Hindlimb muscle (tissue), 1 donor: Measurements from ENCODE around the gene CLCN4. TPM values are rescaled to one million over a fixed set of nuclear protein-coding genes. Genes with fewer than 3 reads are reported as not detected.

Source experiments
- DNase-seq: peaks from one replicate; pipeline ENCODE4 v3.0.0-alpha.2; 2013
- polyA plus RNA-seq: library from polyadenylated mRNA; unstranded; fragments of 120-200 nt; gene quantifications from one replicate; pipeline ENCODE4 v1.2.1, GENCODE V29; 2013; ENCODE audit not compliant: insufficient read length

Gene CLCN4
- polyA plus RNA-seq, 1 donor, result 14.7 TPM

DNA sequence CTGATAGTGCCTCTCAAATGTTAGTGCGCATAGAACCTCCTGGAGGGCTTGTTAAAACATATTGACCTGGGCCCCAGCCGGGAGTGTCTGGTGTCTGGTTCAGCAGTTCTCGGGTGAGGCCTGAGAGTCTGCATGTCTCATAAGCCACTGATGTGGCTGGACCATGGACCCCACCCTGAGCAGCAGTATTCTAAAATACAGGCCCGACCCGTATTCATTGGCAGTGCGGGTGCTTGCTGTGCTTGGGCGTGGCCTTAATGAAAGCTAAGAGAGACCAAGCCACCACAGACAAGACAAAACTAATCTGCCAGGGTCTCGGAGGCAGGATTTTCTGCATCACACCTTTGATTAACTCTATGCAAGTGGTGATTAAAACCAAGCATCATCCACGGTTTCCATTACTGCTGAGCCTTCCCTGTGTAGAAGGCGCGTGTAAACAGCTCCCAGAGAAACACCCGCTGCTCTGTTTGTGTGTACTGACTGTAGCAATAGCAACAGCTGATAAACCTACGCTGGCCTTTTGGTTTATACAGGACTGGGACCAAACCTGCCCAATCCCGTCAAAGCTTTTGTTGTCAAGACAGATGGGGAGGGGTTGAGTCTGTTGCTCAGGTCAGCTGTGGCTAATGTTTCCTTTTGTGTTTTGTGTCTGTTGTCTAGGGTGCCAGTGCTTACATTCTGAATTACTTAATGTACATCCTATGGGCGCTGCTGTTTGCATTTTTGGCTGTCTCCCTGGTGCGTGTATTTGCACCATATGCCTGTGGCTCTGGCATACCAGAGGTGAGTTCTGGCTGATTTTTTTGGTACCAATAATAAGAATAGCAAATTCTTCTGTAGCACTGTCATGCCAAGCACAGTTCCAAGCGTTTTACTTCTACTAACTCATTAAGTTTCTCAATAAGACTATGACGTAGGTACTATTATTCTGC, 40.8 kb downstream of the CLCN4 start:
- no peak for DNase-seq

DNA sequence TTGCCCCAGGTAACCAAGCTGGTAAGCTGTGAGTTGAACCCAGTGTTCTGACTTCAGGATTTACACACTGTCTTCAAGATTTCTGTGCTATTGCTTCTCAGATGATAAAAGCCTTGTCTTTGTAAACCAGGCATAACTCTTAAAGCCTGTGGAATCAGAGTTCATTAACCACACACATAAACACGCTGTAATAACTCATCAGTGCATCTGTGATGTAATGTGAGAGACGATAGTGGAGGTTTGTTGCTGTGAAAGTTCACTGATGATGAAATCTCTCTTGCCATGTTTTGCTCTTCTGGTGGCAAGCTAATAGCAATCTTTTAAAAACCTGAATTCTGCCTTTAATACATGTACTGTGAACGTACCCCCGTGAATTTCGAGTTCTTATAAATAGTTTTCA, 41.5 kb downstream of the CLCN4 start:
- no peak for DNase-seq

DNA sequence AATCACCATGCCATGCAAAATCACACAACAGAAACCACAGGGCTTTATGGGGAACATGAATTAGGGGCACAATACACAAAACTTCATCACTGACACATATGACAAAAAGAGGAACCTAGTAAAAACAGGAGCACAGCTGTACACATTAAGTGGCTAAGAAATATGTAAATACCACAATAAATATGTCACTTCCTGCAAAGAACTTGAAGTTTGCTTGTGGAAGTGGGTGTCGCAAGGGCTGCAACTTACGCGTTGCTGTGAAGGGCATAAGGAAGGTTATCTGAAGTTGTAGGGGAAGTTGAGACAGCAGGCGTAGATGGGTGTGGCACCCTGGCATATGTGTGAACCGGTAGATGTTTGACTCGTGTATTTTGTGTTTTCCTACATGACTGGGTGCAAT, 42.4 kb downstream of the CLCN4 start:
- no peak for DNase-seq

DNA sequence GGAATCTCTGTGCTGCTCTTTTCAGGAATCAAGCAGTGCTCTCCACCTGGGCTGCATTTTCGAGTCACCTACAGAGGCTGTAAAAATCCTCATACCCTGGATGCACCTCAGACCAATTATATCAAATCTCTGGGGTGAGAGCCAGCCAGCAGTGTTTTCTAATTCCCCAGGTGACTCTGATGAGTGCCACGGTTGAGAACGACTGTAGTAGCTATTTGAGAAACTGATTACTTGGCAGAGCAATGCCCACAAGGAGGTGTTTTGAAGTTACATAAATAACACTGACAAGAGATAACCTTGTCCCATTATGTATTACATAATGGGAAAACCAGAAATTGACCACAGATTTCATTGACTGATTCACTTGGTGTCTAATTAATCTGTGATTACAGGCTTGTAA, 46.8 kb downstream of the CLCN4 start:
- DNase-seq, result no peak

DNA sequence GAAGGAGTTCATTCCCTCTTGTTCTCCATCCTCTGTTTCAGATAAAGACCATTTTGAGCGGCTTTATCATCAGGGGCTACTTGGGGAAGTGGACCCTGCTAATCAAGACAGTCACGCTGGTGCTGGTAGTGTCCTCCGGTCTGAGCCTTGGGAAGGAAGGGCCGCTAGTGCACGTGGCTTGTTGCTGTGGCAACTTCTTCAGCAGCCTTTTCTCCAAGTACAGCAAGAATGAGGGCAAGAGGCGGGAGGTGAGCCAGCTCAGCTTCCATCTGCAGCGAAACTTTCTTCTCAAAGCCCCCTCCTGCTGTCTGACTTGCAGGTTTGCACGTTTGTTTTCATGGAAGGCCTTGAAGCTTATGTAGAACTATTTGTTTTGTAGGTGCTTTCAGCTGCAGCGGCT, 49.5 kb downstream of the CLCN4 start:
- no peak for DNase-seq

DNA sequence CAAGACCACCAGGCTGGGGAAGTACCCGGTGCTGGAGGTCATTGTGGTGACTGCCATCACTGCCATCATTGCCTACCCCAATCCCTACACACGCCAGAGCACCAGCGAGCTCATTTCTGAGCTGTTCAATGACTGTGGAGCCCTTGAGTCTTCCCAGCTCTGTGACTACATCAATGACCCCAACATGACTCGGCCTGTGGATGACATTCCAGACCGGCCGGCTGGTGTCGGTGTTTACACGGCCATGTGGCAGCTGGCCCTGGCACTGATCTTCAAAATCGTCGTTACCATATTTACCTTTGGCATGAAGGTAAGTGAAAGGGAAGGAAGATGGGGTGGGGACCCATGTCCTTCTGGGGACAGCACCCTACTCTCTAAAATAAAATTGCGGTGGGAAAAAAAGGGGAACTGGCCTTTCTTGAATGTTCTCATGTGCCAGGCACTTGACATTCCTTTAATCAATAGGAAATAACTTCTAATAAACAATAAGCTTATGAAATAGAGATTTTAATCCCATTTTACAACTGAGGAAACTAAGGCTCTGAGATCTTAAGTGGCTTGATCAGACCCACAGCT, 51.6 kb downstream of the CLCN4 start:
- DNase-seq, result no peak

DNA sequence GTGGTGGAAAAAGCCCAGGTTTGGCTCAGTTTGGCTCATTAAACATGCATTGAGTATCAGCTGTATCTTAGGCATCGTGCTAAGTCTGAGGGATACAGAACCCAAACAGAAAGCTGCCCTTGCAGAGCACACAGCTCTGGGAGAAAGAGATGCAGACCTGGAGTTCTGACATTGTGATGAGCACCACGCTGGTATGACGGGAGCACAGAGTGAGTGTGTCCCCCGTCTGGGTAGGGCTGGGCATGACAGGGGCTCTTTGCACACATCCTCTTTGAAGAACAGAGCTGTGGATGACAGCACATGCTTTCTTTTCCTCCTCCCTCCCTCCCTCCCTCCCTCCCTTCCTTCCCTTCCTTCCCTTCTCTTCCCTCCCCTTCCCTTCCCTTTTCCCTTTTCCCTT, 52.2 kb downstream of the CLCN4 start:
- DNase-seq, result no peak

DNA sequence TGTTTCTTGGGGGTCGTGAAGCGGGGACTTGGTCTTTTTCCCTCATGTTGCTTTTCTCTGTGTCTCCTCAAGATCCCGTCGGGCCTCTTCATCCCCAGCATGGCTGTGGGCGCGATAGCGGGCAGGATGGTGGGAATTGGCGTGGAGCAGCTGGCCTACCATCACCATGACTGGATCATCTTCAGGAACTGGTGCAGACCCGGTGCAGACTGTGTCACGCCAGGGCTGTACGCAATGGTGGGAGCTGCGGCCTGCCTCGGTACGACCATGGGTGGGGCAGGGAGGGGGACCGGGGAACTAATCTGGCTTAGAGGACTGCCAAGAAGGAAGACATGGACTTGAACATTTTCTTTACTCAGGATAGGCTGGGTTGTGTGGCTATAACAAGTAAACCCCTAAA, 55.6 kb downstream of the CLCN4 start:
- no peak for DNase-seq

DNA sequence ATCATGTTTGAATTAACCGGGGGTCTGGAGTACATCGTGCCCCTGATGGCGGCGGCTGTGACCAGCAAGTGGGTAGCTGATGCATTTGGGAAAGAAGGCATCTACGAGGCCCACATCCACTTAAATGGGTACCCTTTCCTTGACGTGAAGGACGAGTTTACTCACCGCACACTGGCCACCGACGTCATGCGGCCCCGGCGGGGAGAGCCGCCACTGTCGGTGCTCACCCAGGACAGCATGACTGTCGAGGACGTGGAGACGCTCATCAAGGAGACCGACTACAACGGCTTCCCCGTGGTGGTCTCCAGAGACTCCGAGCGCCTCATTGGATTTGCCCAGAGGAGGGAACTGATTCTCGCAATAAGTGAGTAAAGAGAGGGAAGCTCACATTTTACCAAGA, 56.9 kb downstream of the CLCN4 start:
- DNase-seq, result no peak

DNA sequence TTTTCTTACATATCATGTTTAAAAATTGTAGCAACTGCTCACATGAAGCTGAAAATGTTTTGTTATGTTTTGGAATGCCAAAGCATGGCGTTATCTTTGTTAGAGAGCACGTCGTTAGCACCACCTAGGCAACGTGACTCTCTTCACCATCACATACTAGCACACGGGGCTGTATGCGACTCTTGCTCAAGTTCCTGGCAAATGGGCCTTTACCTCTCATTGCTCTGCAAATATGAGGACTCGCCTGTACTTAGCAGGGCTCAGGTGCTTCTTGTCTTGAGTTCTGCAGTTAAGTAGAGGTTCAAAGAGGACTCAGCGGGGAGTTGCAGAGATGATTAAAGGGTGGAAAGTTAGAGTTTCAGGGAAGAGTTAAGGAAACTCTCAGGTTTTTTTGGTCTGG, 59.4 kb downstream of the CLCN4 start:
- DNase-seq, result no peak

DNA sequence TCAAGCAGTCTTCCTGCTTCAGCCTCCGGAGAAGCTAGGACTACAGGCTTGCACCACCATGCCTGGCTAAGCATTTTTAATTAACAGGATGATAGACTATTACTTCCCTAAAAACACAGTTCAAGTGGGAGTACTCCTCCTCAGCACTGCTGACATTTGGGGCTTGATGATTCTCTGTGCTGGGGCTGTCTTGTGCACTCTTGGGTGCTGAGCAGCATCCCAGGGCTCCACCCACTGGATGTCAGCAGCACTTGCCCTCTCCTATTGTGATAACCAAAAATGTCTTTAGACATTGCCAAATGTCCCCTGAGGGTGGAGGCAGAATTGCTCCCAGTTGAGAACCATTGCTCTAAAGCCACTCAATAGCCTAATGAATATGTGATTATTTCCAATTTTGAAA, 60.4 kb downstream of the CLCN4 start:
- DNase-seq, result no peak

DNA sequence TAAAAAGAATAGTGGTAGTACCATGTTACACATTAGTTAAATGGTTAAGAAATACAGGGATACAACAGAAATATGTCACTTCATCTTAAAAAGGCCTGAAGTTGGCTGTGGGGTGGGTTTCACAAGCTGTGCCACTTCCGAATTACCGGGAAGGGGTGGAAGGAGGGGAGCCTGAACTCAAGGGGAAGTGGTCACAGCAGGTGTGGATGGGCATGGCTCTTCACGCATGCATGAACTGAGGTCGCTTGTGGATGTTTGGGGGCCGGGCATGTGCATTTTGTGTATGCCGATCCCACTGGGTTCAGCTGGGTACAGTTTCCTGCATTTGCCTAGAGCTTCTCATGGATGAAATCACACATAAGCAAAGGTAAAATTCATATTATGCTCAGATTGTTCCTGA, 64.9 kb downstream of the CLCN4 start:
- no peak for DNase-seq

DNA sequence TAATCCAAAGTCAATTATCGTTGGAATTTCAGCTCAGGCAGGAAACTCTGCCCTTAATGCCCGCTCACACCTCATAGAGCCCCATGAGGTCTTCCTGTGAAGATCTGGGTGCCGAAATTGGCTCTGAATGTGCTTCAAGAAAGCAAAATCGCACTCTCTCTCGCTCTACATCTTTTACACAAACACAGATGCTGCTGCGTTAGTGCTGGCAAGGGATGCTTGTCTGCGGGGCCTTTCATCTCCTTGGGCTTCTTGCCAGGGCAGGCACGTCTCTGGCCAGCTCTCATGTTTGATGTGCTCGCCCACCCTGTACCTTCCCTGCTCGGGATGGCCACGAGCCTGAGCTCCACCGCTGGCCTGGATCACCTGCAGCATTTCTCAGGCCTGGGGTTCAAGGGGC, 66.5 kb downstream of the CLCN4 start:
- no peak for DNase-seq

DNA sequence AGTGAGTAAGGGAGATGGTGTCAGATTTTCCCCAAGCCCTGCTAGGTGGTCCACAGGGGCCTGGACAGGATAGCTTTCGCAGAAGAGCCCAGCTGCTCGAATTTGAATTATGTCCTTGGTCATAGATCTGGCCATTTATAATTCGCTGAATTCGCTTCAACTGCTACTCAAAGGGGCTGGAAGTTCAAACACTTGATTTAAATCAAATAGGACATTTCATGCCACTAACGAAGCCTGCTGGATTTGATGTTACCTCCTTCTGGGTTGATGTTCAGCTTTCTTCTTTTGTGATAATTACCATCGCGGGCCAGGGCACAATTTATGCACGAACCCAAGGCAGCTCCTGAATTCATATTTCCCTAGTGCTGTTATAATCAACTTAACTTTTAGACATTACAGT, 67.0 kb downstream of the CLCN4 start:
- DNase-seq, result no peak

DNA sequence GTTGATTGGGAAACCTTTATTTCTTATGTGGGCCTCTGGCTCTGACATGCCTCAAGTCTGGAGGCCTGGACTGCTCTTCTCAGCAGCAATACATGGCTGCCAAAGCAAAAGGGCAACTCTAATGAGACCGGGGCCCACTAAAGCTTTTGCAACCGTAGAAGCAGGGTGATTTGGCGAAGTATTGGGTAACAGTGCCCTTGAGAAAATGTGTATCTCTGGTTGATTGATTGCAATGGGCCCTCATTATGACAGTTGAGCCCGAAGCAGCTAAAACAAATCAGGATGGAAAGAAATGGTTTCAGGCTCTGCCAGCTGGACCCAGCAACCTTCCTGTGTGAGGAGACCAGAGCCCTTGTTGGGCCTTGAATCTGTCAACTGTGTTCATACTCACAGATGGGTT, 73.4 kb downstream of the CLCN4 start:
- DNase-seq, result no peak

DNA sequence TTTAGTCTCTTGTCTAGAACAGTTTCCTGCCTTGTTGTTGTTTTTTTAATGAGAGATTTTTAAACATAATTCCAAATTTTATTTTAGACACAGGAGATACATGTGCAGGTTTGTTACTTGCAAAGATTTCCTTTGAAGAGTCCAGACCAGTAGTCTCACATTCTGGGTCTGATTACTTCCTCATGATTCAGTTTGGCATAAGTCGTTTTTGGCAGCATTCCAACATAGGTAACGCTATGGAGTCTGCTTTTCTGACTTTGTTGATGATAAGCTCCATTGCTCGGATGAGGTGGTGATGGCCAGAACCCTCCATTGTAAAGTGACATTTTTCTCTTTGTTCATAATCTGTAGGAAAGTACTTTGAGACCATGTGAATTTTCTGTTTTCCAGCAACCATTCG, 74.7 kb downstream of the CLCN4 start:
- no peak for DNase-seq

DNA sequence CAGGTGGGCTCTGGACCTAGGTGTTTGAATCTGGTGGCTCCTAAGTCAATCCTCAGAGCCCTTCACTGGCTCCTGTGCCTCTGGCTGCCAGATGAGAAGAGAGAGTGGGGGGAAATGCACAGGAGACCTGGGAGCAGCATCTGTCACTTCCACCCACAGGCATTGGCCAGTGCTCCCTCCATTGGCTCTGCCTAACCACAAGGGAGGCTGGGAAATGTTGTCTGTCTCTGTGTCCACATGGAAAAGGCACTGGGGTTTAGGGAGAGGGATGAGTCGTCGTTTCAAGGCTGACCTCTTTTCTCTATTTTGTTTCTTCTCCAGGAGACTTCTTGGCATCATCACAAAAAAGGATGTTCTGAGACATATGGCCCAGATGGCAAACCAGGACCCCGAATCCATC, 76.4 kb downstream of the CLCN4 start:
- DNase-seq, result no peak

DNA sequence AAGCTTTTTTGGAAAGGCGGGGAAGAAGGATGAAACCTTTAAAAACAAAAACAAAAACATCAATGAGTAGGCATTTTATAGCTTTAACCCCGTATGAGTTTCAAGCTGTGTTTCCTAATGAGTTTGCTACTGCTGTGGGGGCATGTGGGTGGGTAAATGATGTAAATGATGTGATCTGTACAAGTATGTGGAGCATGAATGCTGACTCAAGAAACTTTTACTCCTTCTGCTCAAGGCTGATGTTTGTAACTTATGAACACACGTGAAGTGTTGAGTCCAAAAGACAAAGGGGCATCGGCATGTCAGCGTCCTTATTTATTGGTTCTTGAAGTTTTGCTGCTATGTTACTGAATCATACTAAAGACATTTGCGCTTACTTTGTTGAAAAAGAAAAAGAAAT, 76.9 kb downstream of the CLCN4 start:
- no peak for DNase-seq

DNA sequence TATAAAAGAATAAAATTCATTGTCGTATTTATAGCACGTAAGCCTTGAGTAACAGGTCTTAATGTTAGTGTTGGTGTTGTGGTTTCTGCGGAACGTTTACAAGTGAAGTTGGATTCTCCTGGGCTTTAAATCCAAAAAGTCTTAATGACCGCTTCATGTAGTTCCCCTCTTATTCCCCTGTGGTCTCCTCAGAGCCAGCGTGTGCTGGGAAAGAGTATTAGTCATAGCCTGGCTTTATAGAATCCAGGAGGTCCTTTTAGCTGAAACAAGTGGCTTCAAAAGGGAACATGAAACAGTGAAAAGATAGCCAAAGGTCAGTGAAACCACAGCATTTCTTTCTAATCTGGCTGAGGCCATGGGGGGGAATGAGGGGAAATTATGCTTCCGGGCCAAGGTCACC, 79.1 kb downstream of the CLCN4 start:
- DNase-seq, result no peak

DNA sequence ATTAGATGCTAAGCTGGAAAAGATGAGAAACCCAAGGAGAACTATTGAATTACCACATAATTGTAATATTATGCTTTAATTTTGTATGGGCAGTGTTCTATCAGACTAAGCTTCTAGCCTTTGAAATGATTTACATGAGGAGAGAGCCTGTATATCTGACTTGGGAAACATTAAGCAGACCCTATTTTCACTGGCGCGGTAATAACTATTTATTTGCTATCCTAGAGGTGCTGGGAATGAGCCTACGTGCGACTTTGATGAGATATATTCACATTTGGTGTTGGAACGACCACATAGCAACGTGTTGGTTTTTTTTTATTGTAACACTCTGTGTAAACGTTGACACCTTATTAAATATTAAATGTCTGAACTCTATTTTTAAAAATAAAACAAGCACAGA, 80.5 kb downstream of the CLCN4 start:
- no peak for DNase-seq

DNA sequence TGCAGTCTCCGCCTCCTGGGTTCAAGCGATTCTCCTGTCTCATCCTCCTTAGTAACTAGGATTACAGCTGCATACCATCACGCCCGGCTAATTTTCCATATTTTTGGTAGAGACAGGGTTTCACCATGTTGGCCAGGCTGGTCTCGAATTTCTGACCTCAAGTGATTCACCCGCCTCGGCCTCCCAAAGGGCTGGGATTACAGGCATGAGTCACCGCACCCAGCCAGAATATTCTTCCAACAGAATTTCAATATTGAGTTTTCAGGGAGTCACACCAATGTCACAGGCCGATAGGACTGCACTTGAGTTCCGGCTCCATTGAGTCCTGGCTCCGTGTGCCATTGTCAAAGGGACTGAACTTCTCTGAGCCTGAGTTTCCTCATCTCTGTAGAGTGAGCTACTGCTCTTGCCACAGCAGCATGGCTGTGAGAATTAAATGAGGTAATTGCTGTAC, 82.9 kb downstream of the CLCN4 start:
- DNase-seq, result no peak

DNA sequence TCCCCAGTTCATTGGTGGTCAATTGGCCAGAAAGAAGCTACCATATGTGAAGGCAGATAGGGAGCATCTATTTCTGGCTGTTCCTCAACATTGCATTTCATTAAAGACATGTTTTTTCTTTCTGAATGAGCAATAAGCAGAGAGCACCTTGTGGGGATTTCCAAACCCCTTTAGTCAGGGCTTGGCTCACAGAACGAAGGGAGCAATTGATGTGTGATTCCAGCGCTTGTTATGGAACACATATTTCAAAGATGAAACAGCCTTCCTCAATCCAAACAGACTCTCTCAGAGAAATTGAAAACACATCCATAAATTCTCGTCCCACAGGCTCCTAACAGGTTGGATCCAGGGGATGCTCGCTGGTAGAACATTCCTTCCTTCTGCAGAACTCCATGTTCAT, 84.1 kb downstream of the CLCN4 start:
- DNase-seq, result peak; percentile 43

DNA sequence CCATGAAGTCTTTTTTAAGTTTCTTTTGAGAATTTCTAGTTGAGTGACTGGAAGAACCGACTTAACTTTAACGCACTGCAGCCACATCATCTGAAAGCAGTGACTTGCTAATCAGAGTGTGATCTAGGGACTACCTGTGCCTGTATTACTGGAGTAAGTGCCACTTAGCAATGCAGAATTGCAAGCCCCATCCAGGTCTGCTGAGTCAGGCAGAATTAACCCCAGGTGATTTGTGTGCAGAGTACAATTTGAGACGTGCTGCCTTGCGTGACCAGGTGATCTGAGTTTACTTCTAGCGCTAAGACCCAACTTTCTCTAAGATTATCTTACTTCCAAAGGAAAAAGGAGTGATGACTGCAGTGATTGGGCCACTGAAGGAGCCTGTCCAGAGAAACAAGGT, 85.3 kb downstream of the CLCN4 start:
- no peak for DNase-seq

DNA sequence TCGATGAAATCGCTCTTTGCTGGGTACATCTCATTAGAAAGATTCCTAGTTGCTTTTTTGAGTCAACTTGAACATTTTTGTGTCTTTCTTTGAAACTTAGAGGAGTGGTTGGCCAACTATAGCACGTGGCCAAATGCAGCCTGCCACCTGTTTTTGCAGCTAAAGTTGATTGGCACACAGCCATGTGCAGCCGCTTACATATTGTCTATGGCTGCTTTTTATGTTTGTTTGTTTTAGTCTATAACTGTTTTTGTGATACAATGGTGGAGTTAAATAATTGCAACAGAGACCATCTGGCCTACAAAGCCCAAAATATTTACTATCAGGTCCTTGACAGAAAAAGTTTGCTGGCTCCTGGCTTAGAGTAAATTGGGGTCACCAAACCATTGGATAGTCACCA, 86.3 kb downstream of the CLCN4 start:
- DNase-seq, result peak; percentile 6
